HEK293 (cell line): ENCODE results near the gene TMEM63A.

ENCODE experiments used
- PRDM1 ChIP-seq: fragments of 450-650 bp; formaldehyde crosslinking; IDR thresholded peaks from 2 replicates; pipeline ENCODE4; 2016; ENCODE audit warnings: missing biosample characterization, missing genetic modification characterization
- SP7 ChIP-seq: fragments of 450-650 bp; formaldehyde crosslinking; IDR thresholded peaks from 2 replicates; pipeline ENCODE4 v1.5.1; 2016; ENCODE audit warnings: missing biosample characterization, missing genetic modification characterization
- ZBTB21 ChIP-seq: fragments of 450-650 bp; formaldehyde crosslinking; IDR thresholded peaks from 2 replicates; pipeline ENCODE4 v1.5.1; 2017; ENCODE audit warnings: missing biosample characterization, missing genetic modification characterization
- ZFP37 ChIP-seq: fragments of 450-650 bp; formaldehyde crosslinking; IDR thresholded peaks from 2 replicates; pipeline ENCODE4 v1.5.1; 2016; ENCODE audit warnings: missing biosample characterization, missing genetic modification characterization
- ZNF211 ChIP-seq: fragments of 450-650 bp; formaldehyde crosslinking; IDR thresholded peaks from 2 replicates; pipeline ENCODE4 v1.5.1; 2016; ENCODE audit warnings: low read depth, missing biosample characterization, missing genetic modification characterization
- ZNF24 ChIP-seq: fragments of 450-650 bp; formaldehyde crosslinking; IDR thresholded peaks from 2 replicates; pipeline ENCODE4 v1.5.1; 2016; ENCODE audit warnings: missing biosample characterization, missing genetic modification characterization
- ZNF274 ChIP-seq, 2 experiments: fragments of 200-500 bp in 1 of 2; fragments of 450-650 bp in 1 of 2; sonication (Bioruptor generic) in 1 of 2; formaldehyde crosslinking in 1 of 2; IDR thresholded peaks; 2 replicates each; pipeline versions ENCODE4 v1.5.1 to v1.6.1; 2014 to 2016; ENCODE audit warnings: borderline replicate concordance in 1 of 2, inconsistent platforms in 1 of 2, low read length in 1 of 2, missing biosample characterization in 1 of 2, missing genetic modification characterization in 1 of 2
- ZNF335 ChIP-seq: fragments of 450-650 bp; formaldehyde crosslinking; conservative IDR thresholded peaks from 2 replicates; pipeline ENCODE4 v1.5.1; 2016; ENCODE audit warnings: missing biosample characterization, missing genetic modification characterization
- ZNF513 ChIP-seq: fragments of 450-650 bp; IDR thresholded peaks from 2 replicates; pipeline ENCODE4 v1.5.1; 2018; ENCODE audit warnings: missing biosample characterization, missing genetic modification characterization
- ZNF548 ChIP-seq: fragments of 450-650 bp; formaldehyde crosslinking; IDR thresholded peaks from 2 replicates; pipeline ENCODE4 v1.5.1; 2016; ENCODE audit warnings: missing biosample characterization, missing genetic modification characterization
- TF ChIP-seq, protein P1 (sequence below): fragments of 450-650 bp; formaldehyde crosslinking; IDR thresholded peaks from 2 replicates; pipeline ENCODE4 v1.5.1; 2016; ENCODE audit warnings: missing biosample characterization, missing genetic modification characterization

DNA sequence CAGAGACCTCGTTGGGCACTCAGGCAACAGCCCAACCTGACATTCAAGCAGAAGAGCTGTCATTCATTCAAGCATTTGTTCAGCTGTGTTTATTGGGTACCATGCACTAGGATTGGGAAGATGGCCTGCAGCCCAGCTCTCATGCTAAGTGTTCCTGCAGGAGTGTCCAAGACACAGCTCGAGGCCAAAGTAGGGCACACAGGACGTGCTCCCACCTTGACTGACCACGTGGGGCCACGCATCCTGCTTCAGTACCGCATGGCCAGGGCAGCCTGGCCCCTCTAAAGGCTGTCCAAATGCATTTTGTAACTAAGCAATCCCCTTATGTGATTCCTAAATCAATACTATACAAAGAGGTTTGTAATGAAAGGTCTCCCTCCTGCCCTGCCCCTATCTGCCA is 32.2 kb upstream of the TMEM63A start:
- no peak for TF ChIP-seq ZNF211 (tag by site-specific recombination)
- TF ChIP-seq SP7 (tag by site-specific recombination): no peak
- no peak for TF ChIP-seq ZNF24 (tag by site-specific recombination)
- no peak for TF ChIP-seq ZBTB21 (tag by site-specific recombination)
- no peak for TF ChIP-seq PRDM1
- TF ChIP-seq, protein P1, sequence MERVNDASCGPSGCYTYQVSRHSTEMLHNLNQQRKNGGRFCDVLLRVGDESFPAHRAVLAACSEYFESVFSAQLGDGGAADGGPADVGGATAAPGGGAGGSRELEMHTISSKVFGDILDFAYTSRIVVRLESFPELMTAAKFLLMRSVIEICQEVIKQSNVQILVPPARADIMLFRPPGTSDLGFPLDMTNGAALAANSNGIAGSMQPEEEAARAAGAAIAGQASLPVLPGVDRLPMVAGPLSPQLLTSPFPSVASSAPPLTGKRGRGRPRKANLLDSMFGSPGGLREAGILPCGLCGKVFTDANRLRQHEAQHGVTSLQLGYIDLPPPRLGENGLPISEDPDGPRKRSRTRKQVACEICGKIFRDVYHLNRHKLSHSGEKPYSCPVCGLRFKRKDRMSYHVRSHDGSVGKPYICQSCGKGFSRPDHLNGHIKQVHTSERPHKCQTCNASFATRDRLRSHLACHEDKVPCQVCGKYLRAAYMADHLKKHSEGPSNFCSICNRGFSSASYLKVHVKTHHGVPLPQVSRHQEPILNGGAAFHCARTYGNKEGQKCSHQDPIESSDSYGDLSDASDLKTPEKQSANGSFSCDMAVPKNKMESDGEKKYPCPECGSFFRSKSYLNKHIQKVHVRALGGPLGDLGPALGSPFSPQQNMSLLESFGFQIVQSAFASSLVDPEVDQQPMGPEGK (tag by site-specific recombination): no peak
- no peak for TF ChIP-seq ZNF513 (tag by site-specific recombination)
- no peak for TF ChIP-seq ZNF548 (tag by site-specific recombination)
- TF ChIP-seq ZFP37 (tag by site-specific recombination): no peak
- TF ChIP-seq ZNF274 (IDR thresholded peaks at IDR 0.05; ENCODE audit: low read length): no peak
- TF ChIP-seq ZNF274 (tag by site-specific recombination; IDR thresholded peaks at IDR 0.05; ENCODE audit: borderline replicate concordance): no peak
- no peak for TF ChIP-seq ZNF335
